Measurements from ENCODE around the gene SLC25A4. TPM values are rescaled to one million over a fixed set of nuclear protein-coding genes. Genes with fewer than 3 reads are reported as not detected.
"Not testable (repeated sequence)": the region's sequence is repeated elsewhere in the genome, so short reads cannot be mapped to it uniquely, and the experiment has no call there.

Gene SLC25A4
- total and polyA plus RNA-seq, 2 donors (not counting 3 experiments of a cell fraction or from before 2014, with no cell fraction given), result 13.5 to 13.7 TPM

DNA sequence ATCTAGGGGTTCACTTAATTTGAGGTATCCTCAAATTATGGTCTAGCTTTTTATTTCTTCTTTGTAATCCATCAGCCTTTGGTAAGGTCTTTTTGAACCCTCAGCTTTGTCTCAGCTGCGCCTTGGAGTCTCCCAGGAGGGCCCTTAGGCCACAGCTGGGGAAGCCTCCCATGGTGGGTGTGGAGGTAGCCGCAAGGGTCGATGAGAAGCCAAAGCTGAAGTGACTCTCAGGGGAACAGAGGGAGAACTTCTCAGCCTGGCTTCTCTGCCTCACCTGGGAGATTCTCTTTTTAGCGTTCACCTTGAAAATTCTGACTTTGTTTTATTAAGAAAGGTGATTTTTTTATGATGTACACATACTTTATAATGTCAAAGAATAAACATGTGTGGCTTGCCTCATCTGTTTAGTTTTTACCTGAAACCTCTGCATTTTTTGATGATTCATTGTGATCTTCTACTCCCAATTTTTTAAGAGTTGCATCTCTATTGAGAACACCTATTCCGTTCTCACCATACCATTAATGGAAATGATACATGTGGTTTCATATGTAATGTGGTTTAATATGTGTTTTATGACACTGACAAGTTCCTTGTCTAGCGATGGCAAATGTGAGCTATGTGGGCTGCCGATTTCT, 25.6 kb upstream of the SLC25A4 start:
- Histone ChIP-seq H4K20me1 (replicated peaks; ENCODE audit: control insufficient read depth, extremely low read depth, insufficient read depth, low read length) (no peaks in the 10 kb centered on the region), H3K4me1 (ENCODE audit: control insufficient read depth, extremely low read depth, insufficient read depth, low read length) (peaks cover 5% of the 10 kb centered on the region), H3K4me2 (ENCODE audit: insufficient read depth, low read length) (no peak overlapping the region), H3K9me3 (replicated peaks; ENCODE audit: control insufficient read depth, insufficient read depth, low read length) (no peaks in the 10 kb centered on the region), H3K9ac (replicated peaks; ENCODE audit: extremely low read depth, insufficient read depth, low read length) (no peak overlapping the region), H3K9me1 (replicated peaks; ENCODE audit: control insufficient read depth, extremely low read depth, insufficient read depth, low read length) (no peaks in the 10 kb centered on the region), H3K27ac (ENCODE audit: insufficient read depth, low read depth, low read length) (no peak overlapping the region), H3K36me3 (ENCODE audit: control insufficient read depth in 2 of 2, extremely low read depth in 1 of 2, insufficient read depth in 2 of 2, low read length in 2 of 2) (no peaks in the 10 kb centered on the region), H2AFZ (ENCODE audit: low read depth, low read length) (no peak overlapping the region), H3K79me2 (ENCODE audit: control insufficient read depth, insufficient read depth, low read length) (no peaks in the 10 kb centered on the region), H3K4me3 (replicated peaks in 1 of 3; ENCODE audit: insufficient read depth in 1 of 3, low read depth in 1 of 3, low read length in 3 of 3) (no peak overlapping the region), H3K27me3 (ENCODE audit: control insufficient read depth in 2 of 2, insufficient read depth in 2 of 2, low read length in 2 of 2) (no peaks in the 10 kb centered on the region)
- POLR2A ChIA-PET, result no interaction called here
- CTCF ChIA-PET, result interaction anchor here (1.0 to 2.0 kb wide), 3 partner anchors 17 to 66 kb away, joined by 3 to 12 read pairs (median 4); no protein-coding TSS in a partner anchor
- no peak for DNase-seq (ENCODE audit: low read depth, low spot score)
- FAIRE-seq, result no peak
- TF ChIP-seq GATA2 (IDR thresholded peaks at IDR 0.05; ENCODE audit: insufficient read depth, insufficient read length, low read depth, low read length) (no peak), POLR2A (IDR thresholded peaks at IDR 0.05; ENCODE audit: low read depth, low read length) (no peak), FOS (IDR thresholded peaks at IDR 0.05; ENCODE audit: borderline replicate concordance, insufficient read depth, low read length) (no peak), EZH2 (IDR thresholded peaks at IDR 0.05; ENCODE audit: borderline replicate concordance, low read depth, low read length, severe bottlenecking) (no peak), MYC (IDR thresholded peaks at IDR 0.05; ENCODE audit: low read depth, low read length) (no peak), JUN (IDR thresholded peaks at IDR 0.05; ENCODE audit: borderline replicate concordance, insufficient read depth, insufficient read length, low read depth) (no peak)
- TF ChIP-seq, protein P1, sequence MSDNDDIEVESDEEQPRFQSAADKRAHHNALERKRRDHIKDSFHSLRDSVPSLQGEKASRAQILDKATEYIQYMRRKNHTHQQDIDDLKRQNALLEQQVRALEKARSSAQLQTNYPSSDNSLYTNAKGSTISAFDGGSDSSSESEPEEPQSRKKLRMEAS (IDR thresholded peaks at IDR 0.05; ENCODE audit: insufficient read depth, insufficient read length), result no peak
- intact Hi-C loops (cut with micrococcal nuclease), result no loop called here
- no TSS peak for BruUV-seq (replicated peaks)
- dilution Hi-C loops (cut with MboI; ENCODE audit: extremely low pct_ligation_motif_present, low sequenced_read_pairs), result no loop called here

DNA sequence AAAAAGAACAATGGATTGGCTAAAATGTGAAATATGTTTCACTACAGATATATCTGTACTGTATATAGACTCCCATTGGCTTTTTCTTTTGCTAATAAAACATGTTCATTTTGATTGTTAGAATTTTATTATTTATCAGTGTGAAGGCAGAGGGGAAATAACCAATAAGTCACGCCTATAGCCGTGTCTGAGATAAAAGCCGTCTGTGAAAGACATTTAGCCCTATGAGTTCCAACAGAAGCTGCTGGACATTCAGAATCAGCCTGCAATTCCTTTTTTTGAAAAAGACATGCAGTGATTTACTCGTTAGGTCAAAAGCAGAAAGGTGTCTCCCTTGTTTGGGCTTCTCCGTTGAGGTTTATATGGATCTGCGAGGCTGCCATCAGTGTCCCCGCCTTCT, 24.2 kb upstream of the SLC25A4 start:
- dilution Hi-C loops (cut with MboI; ENCODE audit: extremely low pct_ligation_motif_present, low sequenced_read_pairs) (no loop called here), intact Hi-C loops (cut with micrococcal nuclease) (no loop called here)
- ChIA-PET POLR2A (no interaction called here), CTCF (interaction anchor here (0.8 to 2.2 kb wide), 2 partner anchors 16 to 79 kb away, joined by 3 to 7 read pairs; no protein-coding TSS in a partner anchor)
- no peak for TF ChIP-seq POLR2A (IDR thresholded peaks at IDR 0.05; ENCODE audit: low read depth, low read length)
- no peak for TF ChIP-seq MYC (IDR thresholded peaks at IDR 0.05; ENCODE audit: low read depth, low read length)
- TF ChIP-seq POLR2AphosphoS5 (IDR thresholded peaks at IDR 0.05; ENCODE audit: insufficient read depth, low read depth, low read length), result no peak
- H3K9me3 ChIP-seq (replicated peaks; ENCODE audit: control insufficient read depth, insufficient read depth, low read length), result no peaks in the 10 kb centered on the region
- H3K4me1 ChIP-seq (ENCODE audit: control insufficient read depth, extremely low read depth, insufficient read depth, low read length), result no peaks in the 10 kb centered on the region
- no peak overlapping the region for H3K27ac ChIP-seq (ENCODE audit: insufficient read depth, low read depth, low read length)
- peaks cover 0 to 4% of the 10 kb centered on the region in 2 experiments for H3K27me3 ChIP-seq (ENCODE audit: control insufficient read depth in 2 of 2, insufficient read depth in 2 of 2, low read length in 2 of 2)
- BruUV-seq (replicated peaks), result no TSS peak
- H3K4me3 ChIP-seq (replicated peaks in 1 of 3; ENCODE audit: insufficient read depth in 1 of 3, low read depth in 1 of 3, low read length in 3 of 3), result no peak overlapping the region
- H3K4me2 ChIP-seq (ENCODE audit: insufficient read depth, low read length), result no peak overlapping the region
- no peak overlapping the region for H3K9ac ChIP-seq (replicated peaks; ENCODE audit: extremely low read depth, insufficient read depth, low read length)
- H3K79me2 ChIP-seq (ENCODE audit: control insufficient read depth, insufficient read depth, low read length), result no peaks in the 10 kb centered on the region
- FAIRE-seq (no peak), DNase-seq (ENCODE audit: low read depth, low spot score) (no peak)
- no peaks in the 10 kb centered on the region for H3K36me3 ChIP-seq (ENCODE audit: control insufficient read depth in 2 of 2, extremely low read depth in 1 of 2, insufficient read depth in 2 of 2, low read length in 2 of 2)
- no peaks in the 10 kb centered on the region for H3K9me1 ChIP-seq (replicated peaks; ENCODE audit: control insufficient read depth, extremely low read depth, insufficient read depth, low read length)
- no peaks in the 10 kb centered on the region for H4K20me1 ChIP-seq (replicated peaks; ENCODE audit: control insufficient read depth, extremely low read depth, insufficient read depth, low read length)
- no peak overlapping the region for H2AFZ ChIP-seq (ENCODE audit: low read depth, low read length)

DNA sequence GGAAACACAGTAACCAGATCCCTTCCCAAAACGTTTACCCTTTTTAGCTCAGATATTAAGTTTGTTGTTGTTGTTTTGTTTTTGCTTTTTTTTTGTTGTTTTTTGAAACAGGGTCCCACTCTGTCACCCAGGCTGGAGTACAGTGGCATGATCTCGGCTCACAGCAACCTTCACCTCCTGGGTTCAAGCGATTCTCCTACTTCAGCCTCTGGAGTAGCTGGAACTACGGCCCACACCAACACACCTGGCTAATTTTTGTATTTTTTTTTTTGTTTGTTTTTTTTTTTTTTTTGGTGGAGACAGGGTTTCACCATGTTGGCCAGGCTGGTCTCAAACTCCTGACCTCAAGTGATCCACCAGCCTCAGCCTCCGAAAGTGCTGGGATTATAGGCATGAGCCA, 23.6 kb upstream of the SLC25A4 start:
- H3K9me1 ChIP-seq (replicated peaks; ENCODE audit: control insufficient read depth, extremely low read depth, insufficient read depth, low read length); H3K27me3 ChIP-seq (ENCODE audit: control insufficient read depth in 2 of 2, insufficient read depth in 2 of 2, low read length in 2 of 2); H4K20me1 ChIP-seq (replicated peaks; ENCODE audit: control insufficient read depth, extremely low read depth, insufficient read depth, low read length); H3K4me1 ChIP-seq (ENCODE audit: control insufficient read depth, extremely low read depth, insufficient read depth, low read length); intact Hi-C loops (cut with micrococcal nuclease); FAIRE-seq; POLR2A ChIA-PET; H3K36me3 ChIP-seq (ENCODE audit: control insufficient read depth in 2 of 2, extremely low read depth in 1 of 2, insufficient read depth in 2 of 2, low read length in 2 of 2); H3K79me2 ChIP-seq (ENCODE audit: control insufficient read depth, insufficient read depth, low read length); DNase-seq (ENCODE audit: low read depth, low spot score); H3K4me3 ChIP-seq (replicated peaks in 1 of 3; ENCODE audit: insufficient read depth in 1 of 3, low read depth in 1 of 3, low read length in 3 of 3); H3K4me2 ChIP-seq (ENCODE audit: insufficient read depth, low read length); H2AFZ ChIP-seq (ENCODE audit: low read depth, low read length); H3K27ac ChIP-seq (ENCODE audit: insufficient read depth, low read depth, low read length); BruUV-seq (replicated peaks); H3K9ac ChIP-seq (replicated peaks; ENCODE audit: extremely low read depth, insufficient read depth, low read length); H3K9me3 ChIP-seq (replicated peaks; ENCODE audit: control insufficient read depth, insufficient read depth, low read length); dilution Hi-C loops (cut with MboI; ENCODE audit: extremely low pct_ligation_motif_present, low sequenced_read_pairs): not testable (repeated sequence)
- CTCF ChIA-PET, result interaction anchor here (2.2 kb wide), 1 partner anchor 15 kb away, joined by 7 read pairs; no protein-coding TSS in a partner anchor

Measured in endothelial cell of umbilical vein (primary cell).